ENCODE data around the gene SLK. TPM values are rescaled to one million over a fixed set of nuclear protein-coding genes. Genes with fewer than 3 reads are reported as not detected.
A peak's percentile ranks its signal among the peaks of the same experiment; 100 is the strongest.

The SLK gene
- total RNA-seq, 4 donors from 2014 or later = 57.7 to 76.9 (median 64.5) TPM

GRCh38 chr10:103931603-103932002 is 35.3 kb upstream of the SLK start:
- WGBS, 2 donors = 97% methylated on average over 2 of the region's 2 CpGs
- TF ChIP-seq CTCF (IDR thresholded peaks at IDR 0.05) = no peak
- TF ChIP-seq POLR2A (IDR thresholded peaks at IDR 0.05) = no peak
- Histone ChIP-seq H3K4me3 (replicated peaks in 1 of 3) (no peak overlapping the region), H3K9me3 (no peaks in the 10 kb centered on the region), H3K36me3 (no peaks in the 10 kb centered on the region), H3K4me1 (peaks cover 0 to 4% of the 10 kb centered on the region in 2 donors), H3K27me3 (no peaks in the 10 kb centered on the region), H3K27ac (no peak overlapping the region)
- intact Hi-C loops (cut with DNase I) = no loop called here
- DNase-seq = no peak

DNA sequence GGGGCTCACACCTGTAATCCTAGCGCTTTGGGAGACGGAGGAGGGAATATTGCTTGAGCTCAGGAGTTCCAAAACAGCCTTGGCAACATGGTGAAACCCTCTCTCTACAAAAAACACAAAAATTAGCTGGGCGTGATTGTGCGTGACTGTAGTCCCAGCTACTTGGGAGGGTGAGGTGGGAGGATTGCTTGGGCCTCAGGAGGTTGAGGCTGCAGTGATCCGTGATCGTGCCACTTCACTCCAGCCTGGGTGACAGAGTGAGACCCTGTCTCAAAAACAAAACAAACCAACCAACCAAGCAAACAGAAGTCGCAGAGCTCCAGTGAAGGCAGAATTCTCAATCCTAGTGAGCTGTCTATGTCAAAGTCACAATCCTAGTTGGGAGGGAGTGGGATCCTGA is 34.7 kb upstream of the SLK start:
- TF ChIP-seq CTCF (IDR thresholded peaks at IDR 0.05) (no peak), POLR2A (IDR thresholded peaks at IDR 0.05) (no peak)
- Histone ChIP-seq H3K4me3 (replicated peaks in 1 of 3) (no peak overlapping the region), H3K9me3 (no peaks in the 10 kb centered on the region), H3K27ac (no peak overlapping the region), H3K36me3 (no peaks in the 10 kb centered on the region), H3K4me1 (peaks cover 0 to 4% of the 10 kb centered on the region in 2 donors), H3K27me3 (no peaks in the 10 kb centered on the region)
- 56 to 67% methylated on average over 7 of the region's 7 CpGs for WGBS, 2 donors
- intact Hi-C loops (cut with DNase I) = no loop called here
- DNase-seq = peak; percentile 20 to 23

GRCh38 chr10:103932971-103933370 is 34.0 kb upstream of the SLK start:
- intact Hi-C loops (cut with DNase I) = no loop called here
- WGBS, 2 donors = 82 to 85% methylated on average over 3 of the region's 3 CpGs
- no peak overlapping the region for H3K4me3 ChIP-seq (replicated peaks in 1 of 3)
- H3K27ac ChIP-seq = no peak overlapping the region
- H3K36me3 ChIP-seq = no peaks in the 10 kb centered on the region
- H3K27me3 ChIP-seq = no peaks in the 10 kb centered on the region
- no peak for TF ChIP-seq POLR2A (IDR thresholded peaks at IDR 0.05)
- TF ChIP-seq CTCF (IDR thresholded peaks at IDR 0.05) = no peak
- H3K9me3 ChIP-seq = no peaks in the 10 kb centered on the region
- peaks cover 0 to 4% of the 10 kb centered on the region in 2 donors for H3K4me1 ChIP-seq
- DNase-seq = no peak

- Histone ChIP-seq H3K4me1 (peaks cover 0 to 4% of the 10 kb centered on the region in 2 donors), H3K27me3 (no peaks in the 10 kb centered on the region), H3K36me3 (no peaks in the 10 kb centered on the region), H3K27ac (no peak overlapping the region), H3K9me3 (no peaks in the 10 kb centered on the region), H3K4me3 (replicated peaks in 1 of 3) (no peak overlapping the region)
- no peak for TF ChIP-seq CTCF (IDR thresholded peaks at IDR 0.05)
- no peak for TF ChIP-seq POLR2A (IDR thresholded peaks at IDR 0.05)
- intact Hi-C loops (cut with DNase I) = no loop called here
- WGBS, 2 donors = 50 to 61% methylated on average over 3 to 4 of the region's 4 CpGs
- no peak for DNase-seq
These were observed 33.3 kb upstream of the SLK start for GRCh38 chr10:103933557-103934121.

- H3K27ac ChIP-seq = no peak overlapping the region
- intact Hi-C loops (cut with DNase I) = no loop called here
- no peaks in the 10 kb centered on the region for H3K9me3 ChIP-seq
- no peaks in the 10 kb centered on the region for H3K36me3 ChIP-seq
- no peak for TF ChIP-seq CTCF (IDR thresholded peaks at IDR 0.05)
- no peak for TF ChIP-seq POLR2A (IDR thresholded peaks at IDR 0.05)
- H3K27me3 ChIP-seq = no peaks in the 10 kb centered on the region
- 87 to 97% methylated on average over 6 of the region's 6 CpGs for WGBS, 2 donors
- H3K4me1 ChIP-seq = peaks cover 0 to 4% of the 10 kb centered on the region in 2 donors
- no peak overlapping the region for H3K4me3 ChIP-seq (replicated peaks in 1 of 3)
- no peak for DNase-seq
These were observed 32.6 kb upstream of the SLK start for GRCh38 chr10:103934308-103934707.

Measured in thyroid gland (tissue), 4 donors.